ENCODE results near the gene THAP12. TPM values are rescaled to one million over a fixed set of nuclear protein-coding genes. Genes with fewer than 3 reads are reported as not detected.

The THAP12 gene
- total RNA-seq, 4 donors from 2014 or later = 42.7 to 78.6 (median 45.5) TPM

GRCh38 chr11:76336597-76336996 lies 44.3 kb downstream of the THAP12 start:
- TF ChIP-seq, protein P1, sequence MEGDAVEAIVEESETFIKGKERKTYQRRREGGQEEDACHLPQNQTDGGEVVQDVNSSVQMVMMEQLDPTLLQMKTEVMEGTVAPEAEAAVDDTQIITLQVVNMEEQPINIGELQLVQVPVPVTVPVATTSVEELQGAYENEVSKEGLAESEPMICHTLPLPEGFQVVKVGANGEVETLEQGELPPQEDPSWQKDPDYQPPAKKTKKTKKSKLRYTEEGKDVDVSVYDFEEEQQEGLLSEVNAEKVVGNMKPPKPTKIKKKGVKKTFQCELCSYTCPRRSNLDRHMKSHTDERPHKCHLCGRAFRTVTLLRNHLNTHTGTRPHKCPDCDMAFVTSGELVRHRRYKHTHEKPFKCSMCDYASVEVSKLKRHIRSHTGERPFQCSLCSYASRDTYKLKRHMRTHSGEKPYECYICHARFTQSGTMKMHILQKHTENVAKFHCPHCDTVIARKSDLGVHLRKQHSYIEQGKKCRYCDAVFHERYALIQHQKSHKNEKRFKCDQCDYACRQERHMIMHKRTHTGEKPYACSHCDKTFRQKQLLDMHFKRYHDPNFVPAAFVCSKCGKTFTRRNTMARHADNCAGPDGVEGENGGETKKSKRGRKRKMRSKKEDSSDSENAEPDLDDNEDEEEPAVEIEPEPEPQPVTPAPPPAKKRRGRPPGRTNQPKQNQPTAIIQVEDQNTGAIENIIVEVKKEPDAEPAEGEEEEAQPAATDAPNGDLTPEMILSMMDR (IDR thresholded peaks at IDR 0.05; ENCODE audit: low read depth) = no peak

DNA sequence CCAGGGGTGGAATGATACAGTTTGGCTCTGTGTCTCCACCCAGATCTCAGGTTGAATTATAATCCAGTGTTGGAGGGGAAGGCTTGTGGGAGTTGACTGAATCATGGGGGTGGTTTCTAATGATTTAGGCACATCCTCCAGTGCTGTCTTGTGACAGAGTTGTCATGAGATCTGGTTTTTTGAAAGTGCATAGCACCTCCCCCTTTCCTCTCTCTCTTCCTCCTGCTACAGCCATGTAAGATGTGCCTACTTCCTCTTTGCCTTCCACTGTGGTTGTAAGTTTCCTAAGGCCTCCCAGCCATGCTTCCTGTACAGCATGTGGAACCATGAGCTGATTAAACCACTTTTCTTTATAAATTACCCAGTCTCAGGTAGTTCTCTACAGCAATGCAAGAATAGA lies 45.1 kb downstream of the THAP12 start:
- TF ChIP-seq, protein P1 (IDR thresholded peaks at IDR 0.05; ENCODE audit: low read depth) = no peak

- TF ChIP-seq, protein P1 (IDR thresholded peaks at IDR 0.05; ENCODE audit: low read depth) = no peak
Measured at GRCh38 chr11:76334826-76335389, 46.0 kb downstream of the THAP12 start.

GRCh38 chr11:76330651-76331050 lies 50.3 kb downstream of the THAP12 start:
- TF ChIP-seq, protein P1 (IDR thresholded peaks at IDR 0.05; ENCODE audit: low read depth) = no peak

DNA sequence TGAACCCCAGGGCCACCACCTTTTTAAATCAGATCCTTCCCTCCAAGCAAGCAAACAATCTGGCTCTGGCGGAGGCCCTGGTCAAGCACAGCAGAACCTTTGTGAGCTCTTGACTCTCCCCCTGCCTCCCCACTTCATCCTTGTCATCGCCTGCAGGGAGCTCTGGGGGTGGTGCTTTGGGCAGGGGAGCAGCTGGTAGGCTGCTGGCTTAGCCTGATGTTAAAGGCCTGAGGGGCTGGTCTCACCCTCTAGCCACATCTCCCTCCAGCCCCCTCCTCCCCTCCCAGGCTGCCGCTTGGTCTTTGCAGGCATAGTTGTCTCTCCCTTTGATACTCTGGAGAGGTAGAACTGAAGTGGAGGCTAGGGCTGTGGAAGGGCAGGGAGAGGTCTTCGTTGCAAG lies 50.9 kb downstream of the THAP12 start:
- TF ChIP-seq, protein P1 (IDR thresholded peaks at IDR 0.05; ENCODE audit: low read depth) = no peak

- TF ChIP-seq, protein P1 (IDR thresholded peaks at IDR 0.05; ENCODE audit: low read depth) = no peak
Measured at GRCh38 chr11:76329084-76329648, 51.8 kb downstream of the THAP12 start.

DNA sequence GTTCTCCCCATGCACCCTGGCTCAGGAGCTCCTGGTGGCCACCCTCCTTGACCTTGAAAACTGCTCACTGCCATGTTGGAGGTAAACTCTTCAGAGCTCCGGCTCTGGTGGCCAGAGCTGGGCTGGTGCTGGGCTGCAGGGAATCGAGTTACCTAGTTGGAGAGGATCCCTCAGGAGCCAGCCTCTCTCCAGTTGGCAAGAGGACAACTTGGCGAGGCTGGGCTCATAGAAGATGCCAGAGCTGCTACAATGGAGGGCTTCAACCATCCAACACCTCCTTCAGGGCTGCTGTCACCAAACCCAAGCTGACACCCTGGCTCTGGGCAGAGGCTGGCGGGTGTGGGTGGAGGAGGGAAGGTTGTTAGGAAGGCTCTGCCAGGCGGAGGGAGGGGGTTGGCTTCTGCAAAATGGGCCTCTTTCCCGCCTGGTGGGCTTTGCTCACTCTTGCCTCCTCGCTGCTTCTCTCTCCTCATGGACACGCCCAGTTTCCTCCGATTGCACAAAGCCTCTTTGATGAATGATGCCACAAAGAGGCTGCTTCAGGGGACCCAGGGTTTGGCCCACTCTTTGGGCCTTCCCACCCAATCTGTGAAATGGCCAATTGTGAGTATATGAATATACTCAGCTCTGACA lies 53.1 kb downstream of the THAP12 start:
- TF ChIP-seq, protein P1 (IDR thresholded peaks at IDR 0.05; ENCODE audit: low read depth) = no peak
